CD4-positive, alpha-beta T cell treated with Interferon gamma for 1 hour (primary cell): ENCODE measurements around the gene DMXL2.

Source experiments
- DNase-seq: peaks from one replicate; pipeline ENCODE4 v3.0.0-alpha.2; 2020

The DMXL2 gene

DNA sequence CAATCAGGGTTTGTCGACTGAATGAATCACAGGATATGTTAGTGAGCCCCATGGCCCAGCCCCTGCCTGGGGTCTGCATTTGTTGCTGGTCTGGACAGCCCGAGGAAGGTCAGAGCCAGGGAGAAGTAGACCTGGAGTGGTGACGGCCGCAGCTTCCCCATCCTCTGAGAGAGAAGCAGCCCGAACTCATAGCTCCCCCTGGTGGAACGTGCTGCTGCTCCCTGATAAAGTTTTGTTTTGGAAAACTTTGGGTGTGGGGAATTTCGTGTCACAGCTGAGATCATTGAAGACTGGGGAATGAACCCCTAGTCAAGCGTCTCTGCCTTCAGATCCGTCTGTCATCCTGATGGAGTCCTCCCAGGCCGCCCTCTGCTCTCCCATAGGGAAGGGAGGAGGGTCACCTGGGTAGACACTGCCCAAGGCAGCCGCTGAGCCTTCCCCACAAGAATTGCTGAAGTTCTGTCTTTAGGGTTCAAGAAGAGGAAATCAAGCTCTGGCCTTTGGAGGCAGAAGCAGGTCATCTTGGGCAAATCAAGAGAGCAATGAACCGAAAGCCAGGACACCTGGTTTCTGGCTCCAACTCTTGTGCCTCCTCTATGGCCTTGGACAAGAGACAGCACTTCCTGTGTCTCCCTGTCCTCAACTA, 220.6 kb downstream of the DMXL2 start:
- no peak for DNase-seq

DNA sequence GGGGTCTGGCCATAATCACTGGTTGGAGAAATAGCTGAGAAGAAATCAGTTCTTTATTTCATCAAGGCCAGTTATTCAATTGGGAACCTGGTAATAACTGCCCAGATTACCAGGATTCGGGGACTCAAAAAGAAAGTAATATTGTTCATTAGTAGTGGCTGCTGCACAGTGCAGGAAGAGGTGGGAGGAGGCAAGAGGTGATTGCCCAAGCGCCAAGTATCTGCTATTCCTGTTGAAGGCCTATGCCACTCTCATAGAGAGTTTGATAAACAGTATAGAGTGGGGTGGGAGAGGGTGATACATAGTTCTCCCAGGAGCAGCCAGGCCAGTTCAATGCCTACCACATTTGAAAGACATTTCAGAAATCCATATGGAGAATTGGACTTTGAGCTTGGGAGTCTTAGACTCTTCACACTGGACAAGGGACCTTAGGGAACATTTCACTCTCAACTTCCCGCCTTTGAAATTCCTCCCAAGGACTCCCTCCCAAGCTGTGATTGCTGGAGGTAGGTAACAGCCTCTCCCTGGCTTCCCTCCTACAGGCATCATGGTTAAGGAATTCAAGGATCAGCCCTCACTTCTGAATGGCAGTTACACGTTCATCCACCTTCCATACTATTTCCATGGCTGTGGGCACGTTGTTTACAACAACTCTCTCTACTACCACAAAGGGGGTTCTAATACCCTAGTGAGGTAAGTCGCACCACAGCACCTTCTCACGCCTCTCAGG, 221.4 kb downstream of the DMXL2 start:
- no peak for DNase-seq

DNA sequence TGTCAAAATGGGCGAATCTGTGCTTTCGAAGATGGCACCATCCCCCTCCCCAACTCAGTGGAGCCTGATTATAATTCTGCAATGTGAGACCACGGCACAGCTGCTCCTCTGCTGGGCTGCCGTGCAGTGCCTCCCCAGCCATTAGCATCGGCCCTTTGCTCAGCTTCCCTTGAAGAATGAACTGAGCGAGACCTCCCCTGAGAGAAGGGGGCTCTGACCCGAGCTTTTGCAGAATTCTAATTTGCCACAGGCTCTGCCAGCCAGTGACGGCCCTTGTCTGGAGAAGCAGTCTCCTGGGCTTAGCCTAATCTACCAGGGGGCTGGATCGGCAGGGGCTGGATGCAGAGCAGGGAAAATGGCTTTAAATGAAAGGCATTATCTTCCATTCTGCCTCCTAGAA, 223.9 kb downstream of the DMXL2 start:
- DNase-seq = no peak
